Ovary (tissue), 9 donors: ENCODE measurements around the gene RRP36. TPM values are rescaled to one million over a fixed set of nuclear protein-coding genes. Genes with fewer than 3 reads are reported as not detected.
"Not testable (repeated sequence)": the region's sequence is repeated elsewhere in the genome, so short reads cannot be mapped to it uniquely, and the experiment has no call there.

Experiments
- DNase-seq, 5 donors: peaks; one replicate each; pipeline ENCODE4 v3.0.0-alpha.2; 2019 to 2020
- H3K27ac ChIP-seq, 2 donors: fragments of 200-600 bp; one replicate each; pipeline versions ENCODE4 v1.5.1 to v1.8.0; 2019 to 2022
- H3K27me3 ChIP-seq: fragments of 200-600 bp; one replicate; pipeline ENCODE4 v1.8.0; 2022
- H3K36me3 ChIP-seq: fragments of 200-600 bp; sonication (generic); one replicate; pipeline ENCODE4 v1.5.1; 2019
- H3K4me1 ChIP-seq: one replicate; pipeline ENCODE4 v1.8.1; 2013; ENCODE audit warnings: mild to moderate bottlenecking, moderate library complexity; ENCODE audit not compliant: insufficient read depth
- H3K4me3 ChIP-seq: fragments of 200-600 bp; sonication (generic); one replicate; pipeline ENCODE4 v1.5.1; 2017
- H3K9me3 ChIP-seq, 2 donors: fragments of 200-600 bp in 1 of 2; sonication (generic) in 1 of 2; one replicate each; pipeline versions ENCODE4 v1.5.1 to v1.8.1; 2013 to 2019; ENCODE audit warnings: mild to moderate bottlenecking in 1 of 2, moderate library complexity in 1 of 2
- EP300 ChIP-seq: sonication (generic); formaldehyde crosslinking; IDR thresholded peaks from one replicate; pipeline ENCODE4 v1.6.1; 2017; ENCODE audit warnings: antibody characterized with exemption
- POLR2A ChIP-seq: fragments of 450-650 bp; IDR thresholded peaks from one replicate; pipeline ENCODE4 v1.6.1; 2017; ENCODE audit warnings: antibody characterized with exemption, mild to moderate bottlenecking, moderate library complexity
- WGBS, 3 donors: extraction: QIAGEN DNeasy Blood & Tissue Kit in 1 of 3; methylation state at CpG; one replicate each; pipeline versions ENCODE4 v1.1.5 to v1.1.7; 2013 to 2017; 5-methylcytosine and 5-hydroxymethylcytosine counted together
- intact Hi-C, 4 donors: fragments of 100-400 bp; cut with DNase I; formaldehyde crosslinking; loops; one replicate each; pipeline versions ENCODE4 v1.11.0 to v1.15.1; 2022 to 2023
- polyA plus RNA-seq, 2 donors: library from polyadenylated mRNA; stranded (reverse); fragments of 200-250 nt in 1 of 2; fragments of 350-450 nt in 1 of 2; fragmentation: Illumina TruSeq in 1 of 2; extraction: RNeasy Lipid Tissue Mini Kit (QIAGEN cat#74804) in 1 of 2; gene quantifications; one replicate each; pipeline ENCODE4 v1.2.3, GENCODE V29; 2013 to 2014
- total RNA-seq, 7 donors: library from RNA; depleted of rRNA in 2 of 7; stranded (reverse); fragments of >200 nt in 2 of 7; fragmentation: NEBNext Ultra II Directional in 3 of 7; extraction: Animal tissue kit (Norgen Biotek cat#: 25700) in 3 of 7; gene quantifications; one replicate each; pipeline versions ENCODE4 v1.1.0 to v1.2.4, GENCODE V29; 2016 to 2023
- TF ChIP-seq, protein P1 (sequence below), 3 donors: fragments of 450-650 bp in 2 of 3; fragments of 200-600 bp in 1 of 3; IDR thresholded peaks; one replicate each; pipeline versions ENCODE4 v1.5.1 to v1.8.0; 2016 to 2022; ENCODE audit warnings: antibody characterized with exemption in 3 of 3, mild to moderate bottlenecking in 1 of 3
- donor health status: DM: no; HTN: no; CAD: no; lungs with moderate emphysema.
- donor health status: DM: no; HTN: no; CAD: no.
- donor health status: Bipolar disorder and iron deficiency.
- donor health status: DM: yes; HTN: yes; CAD: no.
- donor health status: DM: no; HTN: no; CAD: no.
- donor health status: DM: yes; HTN: yes; CAD: no.

The RRP36 gene
- total and polyA plus RNA-seq, 9 donors = 23.6 to 58.7 (median 36.0) TPM

DNA sequence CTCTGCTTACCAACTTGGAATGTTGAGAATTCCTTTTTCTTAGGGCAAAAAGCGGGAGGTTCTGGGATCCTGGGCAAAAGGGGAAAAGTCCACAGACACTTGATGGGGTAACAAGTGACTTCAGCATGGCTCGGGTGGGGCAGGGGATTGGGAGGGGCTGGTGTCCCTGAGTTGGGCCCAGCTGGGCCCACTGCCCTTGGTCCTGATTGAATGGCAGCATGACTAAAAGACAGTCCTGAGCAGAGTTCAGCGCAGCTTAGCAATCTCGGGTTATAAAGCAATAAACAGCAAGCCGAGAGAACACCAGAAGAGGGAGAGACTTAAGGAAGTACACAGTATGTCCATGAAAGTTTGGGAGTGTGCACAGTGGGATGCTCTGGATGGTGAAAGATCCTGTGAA lies 31.5 kb upstream of the RRP36 start:
- TF ChIP-seq, protein P1, sequence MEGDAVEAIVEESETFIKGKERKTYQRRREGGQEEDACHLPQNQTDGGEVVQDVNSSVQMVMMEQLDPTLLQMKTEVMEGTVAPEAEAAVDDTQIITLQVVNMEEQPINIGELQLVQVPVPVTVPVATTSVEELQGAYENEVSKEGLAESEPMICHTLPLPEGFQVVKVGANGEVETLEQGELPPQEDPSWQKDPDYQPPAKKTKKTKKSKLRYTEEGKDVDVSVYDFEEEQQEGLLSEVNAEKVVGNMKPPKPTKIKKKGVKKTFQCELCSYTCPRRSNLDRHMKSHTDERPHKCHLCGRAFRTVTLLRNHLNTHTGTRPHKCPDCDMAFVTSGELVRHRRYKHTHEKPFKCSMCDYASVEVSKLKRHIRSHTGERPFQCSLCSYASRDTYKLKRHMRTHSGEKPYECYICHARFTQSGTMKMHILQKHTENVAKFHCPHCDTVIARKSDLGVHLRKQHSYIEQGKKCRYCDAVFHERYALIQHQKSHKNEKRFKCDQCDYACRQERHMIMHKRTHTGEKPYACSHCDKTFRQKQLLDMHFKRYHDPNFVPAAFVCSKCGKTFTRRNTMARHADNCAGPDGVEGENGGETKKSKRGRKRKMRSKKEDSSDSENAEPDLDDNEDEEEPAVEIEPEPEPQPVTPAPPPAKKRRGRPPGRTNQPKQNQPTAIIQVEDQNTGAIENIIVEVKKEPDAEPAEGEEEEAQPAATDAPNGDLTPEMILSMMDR (IDR thresholded peaks at IDR 0.05) = no peak
- TF ChIP-seq POLR2A = no peak
- no peak for TF ChIP-seq EP300
- intact Hi-C loops = no loop called here
- no peaks in the 10 kb centered on the region for H3K27me3 ChIP-seq
- H3K27ac ChIP-seq = no peak overlapping the region
- no peak overlapping the region for H3K4me3 ChIP-seq
- DNase-seq = no peak
- WGBS, 3 donors = 73 to 83% (median 76%) methylated on average over 5 of the region's 5 CpGs
- no peaks in the 10 kb centered on the region for H3K9me3 ChIP-seq
- H3K4me1 ChIP-seq = peaks cover 7% of the 10 kb centered on the region
- H3K36me3 ChIP-seq = no peaks in the 10 kb centered on the region

GRCh38 chr6:42993445-42993844 lies 28.0 kb upstream of the RRP36 start:
- H3K27ac ChIP-seq = no peak overlapping the region
- H3K27me3 ChIP-seq = no peaks in the 10 kb centered on the region
- H3K36me3 ChIP-seq = no peaks in the 10 kb centered on the region
- H3K9me3 ChIP-seq = no peaks in the 10 kb centered on the region
- no peak for DNase-seq
- TF ChIP-seq, protein P1 (IDR thresholded peaks at IDR 0.05) = no peak
- TF ChIP-seq POLR2A (no peak), EP300 (no peak)
- H3K4me1 ChIP-seq = no peaks in the 10 kb centered on the region
- intact Hi-C loops = no loop called here
- 78 to 89% (median 85%) methylated on average over 2 of the region's 2 CpGs for WGBS, 3 donors
- H3K4me3 ChIP-seq = no peak overlapping the region

GRCh38 chr6:42996513-42996912 lies 24.9 kb upstream of the RRP36 start:
- intact Hi-C loops = no loop called here
- no peak for TF ChIP-seq POLR2A
- no peak for TF ChIP-seq EP300
- TF ChIP-seq, protein P1 (IDR thresholded peaks at IDR 0.05) = no peak

DNA sequence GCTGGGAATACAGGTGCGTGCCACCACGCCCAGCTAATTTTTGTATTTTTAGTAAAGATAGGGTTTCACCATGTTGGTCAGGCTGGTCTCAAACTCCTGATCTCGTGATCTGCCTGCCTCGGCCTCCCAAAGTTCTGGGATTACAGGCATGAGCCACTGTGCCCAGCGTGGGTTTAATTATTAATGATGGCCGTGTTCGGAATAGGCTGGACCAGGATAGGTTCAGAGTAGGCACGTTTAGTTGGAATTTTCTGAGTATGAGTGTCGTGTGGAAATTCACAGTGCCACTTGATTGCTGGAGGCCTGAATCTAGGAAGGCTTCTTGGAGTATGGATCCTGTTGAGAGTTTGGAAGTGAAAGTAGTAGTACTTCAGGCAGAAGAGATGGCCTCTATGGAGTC lies 23.2 kb upstream of the RRP36 start:
- H3K9me3 ChIP-seq, H3K27me3 ChIP-seq, H3K4me1 ChIP-seq, H3K4me3 ChIP-seq, DNase-seq, intact Hi-C loops, H3K27ac ChIP-seq, H3K36me3 ChIP-seq: not testable (repeated sequence)
- WGBS, 3 donors = 92 to 97% (median 94%) methylated on average over 9 of the region's 9 CpGs

More at GRCh38 chr6:42996513-42996912, 24.9 kb upstream of the RRP36 start:
- Histone ChIP-seq H3K4me1 (no peaks in the 10 kb centered on the region), H3K27ac (no peak overlapping the region), H3K36me3 (no peaks in the 10 kb centered on the region), H3K9me3 (no peaks in the 10 kb centered on the region), H3K27me3 (no peaks in the 10 kb centered on the region), H3K4me3 (no peak overlapping the region)
- DNase-seq = no peak

GRCh38 chr6:43001843-43002242 lies 19.6 kb upstream of the RRP36 start:
- Histone ChIP-seq H3K4me1 (no peaks in the 10 kb centered on the region), H3K27ac (no peak overlapping the region), H3K36me3 (no peaks in the 10 kb centered on the region), H3K27me3 (no peaks in the 10 kb centered on the region), H3K9me3 (no peaks in the 10 kb centered on the region), H3K4me3 (no peak overlapping the region)
- intact Hi-C loops = no loop called here
- DNase-seq = no peak
- WGBS, 3 donors = 95 to 98% (median 95%) methylated on average over 8 of the region's 8 CpGs
- no peak for TF ChIP-seq POLR2A
- no peak for TF ChIP-seq EP300
- TF ChIP-seq, protein P1 (IDR thresholded peaks at IDR 0.05) = no peak
